Ascending aorta (tissue), 2 donors: Measurements from ENCODE around the gene CAMK2G. TPM values are rescaled to one million over a fixed set of nuclear protein-coding genes. Genes with fewer than 3 reads are reported as not detected.
"Not testable (repeated sequence)": the region's sequence is repeated elsewhere in the genome, so short reads cannot be mapped to it uniquely, and the experiment has no call there.

Experiments used
- DNase-seq, 2 donors: peaks; one replicate each; pipeline ENCODE4 v3.0.0-alpha.2; 2019; ENCODE audit warnings: low spot score in 2 of 2
- H3K27ac ChIP-seq, 2 donors: fragments of 200-600 bp; sonication (generic); one replicate each; pipeline ENCODE4 v1.5.1; 2016 to 2017; ENCODE audit warnings: mild to moderate bottlenecking in 1 of 2
- H3K27me3 ChIP-seq: fragments of 200-600 bp; sonication (generic); one replicate; pipeline ENCODE4 v1.5.1; 2017
- H3K36me3 ChIP-seq, 2 donors: fragments of 200-600 bp; sonication (generic); one replicate each; pipeline ENCODE4 v1.5.1; 2016
- H3K4me1 ChIP-seq, 2 donors: fragments of 200-600 bp; sonication (generic); one replicate each; pipeline ENCODE4 v1.5.1; 2016 to 2017; ENCODE audit warnings: mild to moderate bottlenecking in 1 of 2
- H3K4me3 ChIP-seq, 2 donors: fragments of 200-600 bp; sonication (generic); one replicate each; pipeline ENCODE4 v1.5.1; 2016 to 2017; ENCODE audit warnings: mild to moderate bottlenecking in 1 of 2
- H3K9me3 ChIP-seq, 2 donors: fragments of 200-600 bp; sonication (generic); one replicate each; pipeline ENCODE4 v1.5.1; 2016
- intact Hi-C: fragments of 100-400 bp; cut with DNase I; formaldehyde crosslinking; loops from one replicate; pipeline ENCODE4 v1.15.1; 2023
- total RNA-seq: library from RNA; depleted of rRNA; stranded (reverse); fragments of >200 nt; gene quantifications from one replicate; pipeline ENCODE4 v1.1.0, GENCODE V29; 2016
- TF ChIP-seq, protein P1 (sequence below), 3 experiments: fragments of 200-600 bp in 2 of 3; fragments of 450-650 bp in 1 of 3; sonication (generic) in 2 of 3; IDR thresholded peaks; one replicate each; pipeline ENCODE4 v1.5.1; 2016 to 2019; ENCODE audit warnings: antibody characterized with exemption in 3 of 3, mild to moderate bottlenecking in 1 of 3, moderate library complexity in 1 of 3

Gene CAMK2G
- 60.3 TPM for total RNA-seq

- intact Hi-C loops = loop anchor here (1.0 to 10.0 kb wide), 3 partner anchors 15 to 1240 kb away; partner anchors contain the start of gene SAMD8
- peak within 1 kb of the TSS; percentile 67 to 87 for H3K27ac ChIP-seq
Measured at GRCh38 chr10:73874267-73875138, at the start of gene CAMK2G. Gene CAMK2G (minus strand): TSS chr10:73874555. CDS start chr10:73874461, 94 bp downstream.

DNA sequence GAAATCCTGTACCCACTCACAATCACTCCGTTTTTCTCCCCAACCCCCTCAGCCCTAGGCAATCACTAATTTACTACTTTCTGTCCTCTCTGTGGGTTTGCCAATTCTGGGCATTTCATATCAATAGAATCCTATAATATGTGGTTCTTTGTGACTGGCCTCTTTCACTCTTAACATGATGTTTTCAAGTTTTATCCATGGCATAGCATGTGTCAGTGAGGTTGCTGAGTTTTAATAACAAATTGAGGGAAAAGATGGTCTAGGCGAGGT, 48.4 kb upstream of the CAMK2G start:
- Histone ChIP-seq H3K27ac (no peak overlapping the region), H3K4me1 (peaks cover 0 to 4% of the 10 kb centered on the region in 2 donors), H3K36me3 (no peaks in the 10 kb centered on the region), H3K9me3 (no peaks in the 10 kb centered on the region), H3K27me3 (no peaks in the 10 kb centered on the region), H3K4me3 (no peak overlapping the region)
- TF ChIP-seq, protein P1, sequence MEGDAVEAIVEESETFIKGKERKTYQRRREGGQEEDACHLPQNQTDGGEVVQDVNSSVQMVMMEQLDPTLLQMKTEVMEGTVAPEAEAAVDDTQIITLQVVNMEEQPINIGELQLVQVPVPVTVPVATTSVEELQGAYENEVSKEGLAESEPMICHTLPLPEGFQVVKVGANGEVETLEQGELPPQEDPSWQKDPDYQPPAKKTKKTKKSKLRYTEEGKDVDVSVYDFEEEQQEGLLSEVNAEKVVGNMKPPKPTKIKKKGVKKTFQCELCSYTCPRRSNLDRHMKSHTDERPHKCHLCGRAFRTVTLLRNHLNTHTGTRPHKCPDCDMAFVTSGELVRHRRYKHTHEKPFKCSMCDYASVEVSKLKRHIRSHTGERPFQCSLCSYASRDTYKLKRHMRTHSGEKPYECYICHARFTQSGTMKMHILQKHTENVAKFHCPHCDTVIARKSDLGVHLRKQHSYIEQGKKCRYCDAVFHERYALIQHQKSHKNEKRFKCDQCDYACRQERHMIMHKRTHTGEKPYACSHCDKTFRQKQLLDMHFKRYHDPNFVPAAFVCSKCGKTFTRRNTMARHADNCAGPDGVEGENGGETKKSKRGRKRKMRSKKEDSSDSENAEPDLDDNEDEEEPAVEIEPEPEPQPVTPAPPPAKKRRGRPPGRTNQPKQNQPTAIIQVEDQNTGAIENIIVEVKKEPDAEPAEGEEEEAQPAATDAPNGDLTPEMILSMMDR (IDR thresholded peaks at IDR 0.05) = no peak
- DNase-seq = no peak
- intact Hi-C loops = no loop called here

More at GRCh38 chr10:73874267-73875138, at the start of gene CAMK2G:
- no peaks in the 10 kb centered on the region for H3K9me3 ChIP-seq
- H3K27me3 ChIP-seq = no peaks in the 10 kb centered on the region
- TF ChIP-seq, protein P1 (IDR thresholded peaks at IDR 0.05) = no peak
- peak within 1 kb of the TSS; percentile 75 to 96 for H3K4me3 ChIP-seq
- H3K4me1 ChIP-seq = peaks cover 16 to 48% of the 10 kb centered on the region in 2 donors
- H3K36me3 ChIP-seq = peaks cover 6 to 19% of the 10 kb centered on the region in 2 donors
- peak; percentile 41 to 91 for DNase-seq

- no peak overlapping the region for H3K27ac ChIP-seq
- H3K4me3 ChIP-seq = no peak overlapping the region
- TF ChIP-seq, protein P1 (IDR thresholded peaks at IDR 0.05) = no peak
- no peaks in the 10 kb centered on the region for H3K9me3 ChIP-seq
- peaks cover 0 to 4% of the 10 kb centered on the region in 2 donors for H3K4me1 ChIP-seq
- intact Hi-C loops = no loop called here
- no peak for DNase-seq
- no peaks in the 10 kb centered on the region for H3K36me3 ChIP-seq
- no peaks in the 10 kb centered on the region for H3K27me3 ChIP-seq
Measured at GRCh38 chr10:73922007-73922863, 47.9 kb upstream of the CAMK2G start.

DNA sequence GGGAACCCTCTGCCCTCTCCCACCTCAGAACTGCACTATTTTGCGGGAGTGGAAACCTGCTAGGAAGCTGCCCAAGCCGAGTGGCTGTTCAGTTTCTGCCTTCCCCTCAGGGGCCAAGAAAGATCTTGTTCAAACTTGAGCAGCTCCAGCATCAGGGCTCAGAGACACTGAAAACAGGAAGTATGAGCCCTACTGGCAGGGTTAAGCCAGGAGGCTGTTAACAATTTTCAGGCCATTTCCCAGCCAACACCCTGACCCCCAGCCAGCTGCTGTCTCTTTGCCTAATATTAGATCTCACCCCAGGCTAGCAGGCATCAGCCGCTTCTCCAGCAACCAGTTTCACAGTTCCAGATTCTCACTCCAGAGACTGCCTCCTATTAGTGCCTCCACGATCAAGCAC, 45.7 kb upstream of the CAMK2G start:
- no peak overlapping the region for H3K4me3 ChIP-seq
- peak overlapping the region; percentile 42 to 58 for H3K27ac ChIP-seq
- H3K4me1 ChIP-seq = peaks cover 0 to 4% of the 10 kb centered on the region in 2 donors
- no peaks in the 10 kb centered on the region for H3K27me3 ChIP-seq
- intact Hi-C loops = no loop called here
- peaks cover 5 to 6% of the 10 kb centered on the region in 2 donors for H3K36me3 ChIP-seq
- TF ChIP-seq, protein P1 (IDR thresholded peaks at IDR 0.05) = no peak
- DNase-seq = no peak
- H3K9me3 ChIP-seq = no peaks in the 10 kb centered on the region

- H3K4me3 ChIP-seq, DNase-seq, H3K4me1 ChIP-seq, H3K27me3 ChIP-seq, H3K9me3 ChIP-seq, H3K36me3 ChIP-seq, intact Hi-C loops: not testable (repeated sequence)
- H3K27ac ChIP-seq = peak overlapping the region; percentile 42 to 58
Measured at GRCh38 chr10:73919481-73919880, 45.1 kb upstream of the CAMK2G start.
